Uterus (tissue), 2 donors: Measurements from ENCODE around the gene CTNNAL1.

Experiments
- CTCF ChIP-seq, 4 experiments: fragments of 200-600 bp in 2 of 4; fragments of 450-650 bp in 2 of 4; sonication (generic) in 2 of 4; IDR thresholded peaks; one replicate each; pipeline ENCODE4 v1.5.1; 2016 to 2019; ENCODE audit warnings: antibody characterized with exemption in 4 of 4, mild to moderate bottlenecking in 2 of 4, moderate library complexity in 1 of 4
- POLR2A ChIP-seq, 2 donors: fragments of 450-650 bp; IDR thresholded peaks; one replicate each; pipeline ENCODE4 v1.6.1; 2016; ENCODE audit warnings: antibody characterized with exemption in 2 of 2, mild to moderate bottlenecking in 1 of 2, moderate library complexity in 1 of 2

- TF ChIP-seq CTCF (IDR thresholded peaks at IDR 0.05) (no peak), POLR2A (IDR thresholded peaks at IDR 0.05) (no peak)
Measured at GRCh38 chr9:108967916-108968315, 45.4 kb downstream of the CTNNAL1 start.
